Kidney glomerular epithelial cell (primary cell): ENCODE measurements around the gene OR4D6.
A peak's percentile ranks its signal among the peaks of the same experiment; 100 is the strongest.
"Not testable (repeated sequence)": the region's sequence is repeated elsewhere in the genome, so short reads cannot be mapped to it uniquely, and the experiment has no call there.

Experiments
- DNase-seq: peaks from one replicate; lab custom pipeline; 2025; lab: John Stamatoyannopoulos, UW

Gene OR4D6

DNA sequence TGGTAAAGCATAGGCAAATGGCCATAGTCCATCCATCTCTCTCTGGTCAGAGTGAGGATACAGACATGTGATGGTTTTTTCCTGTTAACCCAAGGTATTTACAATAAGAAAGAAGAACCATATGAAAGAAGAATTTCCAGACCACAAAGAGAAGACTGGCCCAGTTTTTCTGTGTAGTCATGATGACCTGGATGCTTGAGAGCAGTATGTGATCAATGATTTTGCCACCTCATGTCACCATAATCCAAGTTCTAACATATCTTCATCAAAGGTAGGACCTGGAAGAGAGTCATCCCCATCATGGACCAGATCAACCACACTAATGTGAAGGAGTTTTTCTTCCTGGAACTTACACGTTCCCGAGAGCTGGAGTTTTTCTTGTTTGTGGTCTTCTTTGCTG is at the start of gene OR4D6:
Gene OR4D6, plus strand, starts transcription at position 301 of the 400 bp plus-strand sequence. Its CDS starts 0 bp downstream, at position 301.
- DNase-seq = no peak

DNA sequence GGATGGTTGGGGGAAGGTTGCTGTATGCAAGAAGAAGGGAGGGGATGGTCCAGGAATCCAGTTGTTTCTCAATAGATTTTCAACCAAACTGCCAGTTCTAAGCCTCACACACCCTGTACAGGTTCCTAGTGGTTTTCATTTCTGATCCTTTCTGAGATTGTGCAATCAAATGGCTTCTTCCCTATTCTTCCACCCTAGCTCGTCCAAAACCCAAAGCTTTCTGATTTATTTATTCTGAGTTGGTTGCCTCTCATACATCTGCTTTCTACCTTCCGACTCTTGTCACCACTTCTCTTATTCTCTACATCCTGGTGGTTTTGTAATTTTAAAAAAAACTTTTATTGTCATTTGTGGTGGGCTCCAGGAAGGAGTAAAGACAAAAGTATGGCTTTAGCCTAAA is 43.1 kb upstream of the OR4D6 start:
- no peak for DNase-seq

DNA sequence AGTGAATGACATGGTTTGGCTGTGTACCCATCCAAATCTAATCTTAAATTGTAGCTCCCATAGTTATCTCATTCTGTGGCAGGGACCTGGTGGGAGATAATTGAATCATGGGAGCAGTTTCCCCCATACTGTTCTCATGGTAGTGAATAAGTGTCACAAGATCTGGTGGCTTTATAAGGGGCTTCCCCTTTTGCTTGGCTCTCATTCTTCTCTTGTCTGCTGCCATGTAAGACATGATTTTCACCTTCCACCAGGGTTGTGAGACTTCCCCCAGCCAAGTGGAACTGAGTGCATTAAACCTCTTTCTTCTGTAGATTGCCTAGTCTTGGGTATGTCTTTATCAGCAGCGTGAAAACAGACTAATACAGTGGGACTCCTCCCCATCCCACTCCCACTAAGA is 41.6 kb upstream of the OR4D6 start:
- no peak for DNase-seq

DNA sequence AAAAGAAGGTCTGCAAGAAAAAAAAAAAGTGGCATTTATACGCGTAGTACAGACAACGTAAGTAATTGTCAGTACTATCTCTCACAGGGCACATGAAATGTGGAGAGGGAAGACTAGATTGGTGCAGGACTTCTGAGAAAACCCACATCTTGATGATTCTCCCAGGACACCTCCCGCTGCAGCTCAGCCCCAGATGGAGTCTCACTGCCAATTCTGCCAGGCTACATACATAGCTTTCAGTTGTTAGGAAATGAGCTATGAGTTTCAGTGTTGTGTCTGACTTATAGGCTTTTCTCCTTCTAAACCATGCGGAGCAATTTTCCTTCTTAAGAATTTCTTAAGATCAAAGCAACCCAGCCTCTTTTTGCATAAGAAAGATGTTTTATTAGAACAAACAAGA is 40.1 kb upstream of the OR4D6 start:
- no peak for DNase-seq

DNA sequence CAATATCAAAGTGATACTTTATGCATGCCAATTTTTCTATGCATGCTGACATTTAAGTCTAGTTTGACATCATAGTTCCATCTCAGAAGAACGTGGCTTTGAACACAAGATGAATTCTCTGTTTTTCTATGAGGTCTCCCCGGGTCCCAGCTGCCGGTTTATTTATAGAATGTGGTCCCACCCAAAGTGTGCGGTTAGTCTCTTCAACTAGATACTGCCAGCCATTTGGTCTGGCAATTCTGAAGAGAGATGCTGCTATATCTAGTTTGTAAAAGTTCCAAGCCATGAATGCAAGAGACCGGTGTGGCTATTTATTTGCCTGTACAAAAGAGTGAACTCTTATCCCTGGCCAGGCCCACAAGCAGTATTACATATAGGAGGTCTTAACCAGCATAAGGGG is 39.7 kb upstream of the OR4D6 start:
- DNase-seq = no peak

DNA sequence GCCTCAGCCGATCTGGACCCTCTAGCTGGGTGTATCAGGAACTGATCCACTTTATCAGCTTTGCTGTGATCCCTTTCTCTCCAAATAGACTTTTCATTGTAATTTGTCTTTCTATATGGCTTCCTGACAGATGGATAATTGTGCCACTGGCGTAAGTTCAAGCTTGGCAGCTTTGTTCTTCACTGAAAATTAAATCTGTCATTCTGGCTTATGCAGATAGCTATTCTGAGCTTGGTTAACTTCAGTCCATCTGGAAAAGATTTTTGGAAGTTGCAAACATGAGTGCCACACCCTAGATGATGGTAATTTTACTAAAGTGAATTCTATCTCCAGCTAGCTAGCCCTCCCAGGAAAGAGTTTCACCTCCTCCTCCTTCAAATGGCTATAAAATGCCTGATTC is 38.6 kb upstream of the OR4D6 start:
- DNase-seq = no peak

DNA sequence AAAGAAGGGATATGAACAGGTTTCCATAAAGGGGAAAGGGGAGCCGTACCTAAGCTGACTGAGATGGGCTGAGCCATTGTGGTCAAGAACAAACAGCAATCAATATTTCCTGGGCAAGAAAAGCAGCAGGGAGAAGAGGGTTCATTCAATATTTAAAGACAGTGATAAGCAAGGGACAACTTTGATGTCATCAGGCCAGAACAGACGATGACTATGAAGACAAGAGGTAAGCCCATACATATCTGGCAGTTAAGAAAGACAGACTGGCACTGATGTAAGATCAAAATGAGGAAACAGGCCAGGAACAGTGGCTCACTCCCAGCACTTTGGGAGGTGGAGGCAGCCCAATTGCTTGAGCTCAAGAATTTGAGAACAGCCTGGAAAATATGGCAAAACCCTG is 32.9 kb upstream of the OR4D6 start:
- no peak for DNase-seq

DNA sequence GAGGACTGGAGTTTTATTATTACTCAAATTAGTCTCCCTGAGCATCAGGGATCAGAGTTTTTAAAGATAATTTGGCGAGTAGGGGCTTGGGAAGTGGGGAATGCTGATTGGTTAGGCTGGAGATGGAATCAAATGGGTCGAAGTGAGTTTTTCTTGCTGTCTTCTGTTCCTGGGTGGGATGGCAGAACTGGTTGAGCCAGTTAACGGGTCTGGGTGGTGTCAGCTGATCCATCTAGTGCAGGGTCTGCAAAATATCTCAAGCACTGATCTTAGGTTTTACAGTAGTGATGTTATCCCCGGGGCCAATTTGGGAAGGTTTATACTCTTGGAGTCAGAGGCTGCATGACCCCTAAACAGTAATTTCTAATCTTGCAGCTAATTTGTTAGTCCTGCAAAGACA is 31.6 kb upstream of the OR4D6 start:
- DNase-seq = no peak

DNA sequence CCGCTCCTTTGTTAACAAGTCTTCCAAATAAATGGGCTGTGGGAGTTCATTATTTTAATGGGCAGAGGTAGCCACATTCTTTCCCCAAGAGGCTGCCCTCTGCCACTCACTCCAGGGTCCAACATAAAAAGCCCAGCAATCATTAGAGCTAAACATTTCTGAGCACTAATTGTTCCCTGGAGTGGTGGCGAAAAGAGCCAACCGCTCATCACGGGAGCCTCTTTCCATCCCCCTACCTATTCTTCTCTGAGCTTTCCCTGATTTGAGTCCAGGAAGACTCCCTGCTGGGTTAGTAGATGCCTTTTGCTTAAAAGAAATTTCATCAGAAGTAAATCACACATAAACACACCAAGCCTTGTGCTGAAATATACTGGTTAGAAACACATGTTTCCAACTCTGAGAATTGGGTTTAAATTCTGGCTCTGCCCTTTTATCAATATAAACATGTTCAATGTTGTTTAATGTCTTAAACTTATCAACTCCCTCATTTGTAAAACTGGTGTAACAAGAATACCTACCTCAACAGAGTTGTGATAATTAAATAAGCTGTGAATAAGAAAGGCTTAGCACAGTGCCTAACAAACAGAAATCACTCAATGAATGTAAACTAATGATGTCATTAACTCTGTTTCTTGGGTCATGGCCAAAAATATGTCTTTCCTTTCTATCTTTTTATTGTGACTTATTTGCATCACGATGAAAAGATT is 30.2 kb upstream of the OR4D6 start, which contains the start of gene OR5A2:
Gene OR5A2, minus strand, starts transcription at position 53 of the 707 bp plus-strand sequence. CDS start 3,460 bp downstream, outside the sequence.
- no peak for DNase-seq

DNA sequence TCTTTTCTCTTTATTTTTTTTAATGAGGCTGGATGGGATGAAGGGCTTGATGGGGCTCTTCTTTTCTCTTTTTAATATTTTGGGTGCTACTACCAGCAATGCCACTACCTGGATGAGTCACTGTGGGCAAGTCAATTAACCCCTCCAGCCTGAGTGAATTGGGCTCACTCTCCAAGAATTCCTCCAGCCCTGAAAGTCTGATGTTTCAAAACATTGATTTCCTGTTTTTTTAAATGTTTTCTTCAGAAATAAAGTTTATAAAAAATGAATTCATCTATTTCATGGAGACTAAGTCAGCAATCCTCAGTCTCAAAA is 29.7 kb upstream of the OR4D6 start:
- DNase-seq = no peak

DNA sequence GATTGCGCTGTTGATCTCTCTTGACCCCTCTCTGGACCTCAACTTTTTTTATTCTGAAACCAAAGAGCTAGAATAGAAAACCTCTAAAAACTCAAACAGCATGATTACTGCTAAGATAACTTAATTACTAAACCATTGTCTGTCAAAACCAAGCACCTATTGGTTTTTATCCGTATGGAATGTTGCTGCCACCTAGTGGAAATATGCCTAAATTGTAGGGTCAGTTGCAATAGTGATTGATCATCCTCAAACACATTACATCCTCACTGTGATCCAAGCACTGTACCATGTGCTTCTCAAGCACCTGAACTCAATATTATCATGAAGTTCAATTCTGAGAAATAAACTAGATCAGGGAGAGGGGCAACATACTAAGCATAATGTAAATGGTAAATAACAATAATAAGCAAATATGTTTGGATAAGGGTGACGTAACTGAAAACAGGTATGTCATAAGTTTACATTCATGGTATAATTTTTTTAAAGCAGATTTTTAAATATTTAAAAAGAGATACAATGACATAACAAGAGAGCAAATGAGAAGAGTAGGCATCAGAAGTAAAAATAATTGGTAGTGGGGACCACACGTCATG is 26.7 kb upstream of the OR4D6 start:
- peak; percentile 28 for DNase-seq

DNA sequence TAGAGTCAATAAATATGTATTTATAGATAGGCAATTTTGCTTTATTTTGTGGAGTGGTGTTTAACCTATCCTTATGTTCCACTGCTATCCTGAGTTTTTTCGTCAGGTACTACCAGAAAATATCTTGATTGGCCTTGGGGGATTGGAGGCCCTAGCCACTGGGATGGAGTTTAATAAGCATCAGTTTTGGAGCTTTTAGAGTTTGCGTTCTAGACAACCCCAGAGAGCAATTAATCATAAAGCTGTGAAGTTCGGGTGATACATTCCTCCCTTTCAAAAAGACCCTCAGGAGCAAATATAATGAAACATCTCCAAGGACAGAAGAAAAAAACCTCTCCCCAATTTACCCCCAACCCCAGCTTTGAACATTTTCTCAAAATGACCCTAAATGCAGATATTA is 20.6 kb upstream of the OR4D6 start, which contains the start of gene OR5A1:
Gene OR5A1, plus strand, starts transcription at position 301 of the 400 bp plus-strand sequence. CDS start 6,700 bp downstream, outside the sequence.
- no peak for DNase-seq

DNA sequence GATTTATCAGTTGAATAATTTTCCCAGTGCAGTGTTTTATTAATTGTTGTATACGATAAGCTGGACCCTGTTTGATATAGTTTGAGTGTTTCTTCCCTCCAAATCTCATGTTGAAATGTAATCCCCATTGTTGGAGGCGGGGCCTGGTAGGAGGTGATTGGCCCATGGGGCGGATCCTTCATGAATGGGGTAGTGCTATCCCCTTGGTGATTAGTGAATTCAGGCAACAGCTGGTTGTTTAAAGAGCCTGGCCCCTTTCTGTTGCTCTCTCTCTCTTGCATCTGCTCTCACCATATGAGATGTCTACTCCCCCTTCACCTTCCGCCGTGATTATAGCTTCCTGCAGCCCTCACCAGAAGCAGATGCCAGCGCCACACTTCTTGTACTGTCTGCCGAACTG is 19.0 kb upstream of the OR4D6 start:
- no peak for DNase-seq

DNA sequence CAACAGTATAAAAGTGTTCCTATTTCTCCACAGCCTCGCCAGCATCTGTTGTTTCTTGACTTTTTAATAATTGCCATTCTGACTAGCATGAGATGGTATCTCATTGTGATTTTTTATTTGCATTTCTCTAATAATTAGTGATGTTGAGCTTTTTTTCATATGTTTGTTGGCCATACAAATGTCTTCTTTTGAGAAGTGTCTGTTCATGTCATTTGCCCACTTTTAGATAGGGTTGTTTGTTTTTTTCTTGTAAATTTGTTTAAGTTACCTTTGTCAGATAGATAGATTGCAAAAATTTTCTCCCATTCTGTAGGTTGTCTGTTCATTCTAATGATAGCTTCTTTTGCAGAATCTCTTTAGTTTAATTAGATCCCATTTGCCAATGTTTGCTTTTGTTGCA is 11.1 kb upstream of the OR4D6 start:
- DNase-seq = not testable (repeated sequence)

DNA sequence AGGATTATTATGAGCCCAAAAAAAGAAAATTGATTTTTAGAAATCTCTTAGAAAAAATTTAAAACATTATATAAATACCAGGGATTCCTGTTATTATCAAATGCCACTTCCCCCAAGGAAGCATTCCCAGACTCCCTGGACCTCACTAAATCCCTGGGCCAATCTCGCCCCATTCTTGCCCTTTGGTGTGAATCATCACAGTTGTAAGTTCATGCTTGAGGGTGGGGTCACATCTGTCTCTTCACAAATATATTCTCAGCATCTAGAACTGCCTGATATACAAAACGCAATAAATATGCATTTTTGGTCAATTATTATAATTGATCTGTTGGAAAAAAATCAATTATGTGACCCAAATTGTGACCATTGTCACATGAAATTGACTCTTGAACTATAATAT is 8.3 kb upstream of the OR4D6 start:
- no peak for DNase-seq

DNA sequence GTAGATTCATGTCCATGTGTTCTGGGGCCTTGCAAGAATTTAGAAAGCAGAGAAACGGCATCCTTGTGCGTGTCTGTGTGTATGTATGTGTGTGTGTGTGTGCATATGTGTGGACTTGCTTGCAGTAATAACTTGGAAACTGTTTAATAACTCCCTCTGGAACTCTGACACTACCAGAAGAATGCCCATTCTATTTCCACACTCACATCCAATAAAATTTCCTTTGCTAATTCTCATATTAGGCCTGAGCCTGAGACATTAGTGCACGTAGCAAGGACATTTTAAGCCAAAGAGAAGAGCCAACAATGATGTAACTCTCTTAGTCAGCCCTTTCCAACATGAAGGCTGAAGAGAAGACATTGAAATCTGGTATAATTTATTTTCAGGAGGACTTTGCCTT is 3.2 kb downstream of the OR4D6 start:
- DNase-seq = no peak

DNA sequence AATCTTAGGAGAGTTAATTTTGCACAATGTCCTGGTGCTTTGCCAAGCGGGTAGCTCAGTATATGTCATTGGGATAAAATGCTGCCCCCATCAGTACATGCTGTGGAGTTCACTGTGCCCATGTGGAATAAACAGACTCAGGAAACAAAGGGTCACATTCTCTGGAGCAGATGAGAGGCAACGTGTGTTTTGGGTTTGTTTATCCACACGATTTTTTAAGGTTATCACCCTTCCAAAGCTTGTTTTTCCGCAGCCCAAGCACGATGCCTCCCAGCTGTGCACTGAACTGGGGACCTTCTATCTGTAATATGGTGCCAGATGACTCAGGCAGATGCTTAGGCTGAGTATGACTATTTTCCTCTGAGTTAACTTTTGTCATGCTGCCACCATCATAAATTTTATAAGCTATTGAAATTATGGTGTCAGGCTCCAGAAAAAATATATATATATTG is 6.5 kb downstream of the OR4D6 start:
- DNase-seq = no peak

DNA sequence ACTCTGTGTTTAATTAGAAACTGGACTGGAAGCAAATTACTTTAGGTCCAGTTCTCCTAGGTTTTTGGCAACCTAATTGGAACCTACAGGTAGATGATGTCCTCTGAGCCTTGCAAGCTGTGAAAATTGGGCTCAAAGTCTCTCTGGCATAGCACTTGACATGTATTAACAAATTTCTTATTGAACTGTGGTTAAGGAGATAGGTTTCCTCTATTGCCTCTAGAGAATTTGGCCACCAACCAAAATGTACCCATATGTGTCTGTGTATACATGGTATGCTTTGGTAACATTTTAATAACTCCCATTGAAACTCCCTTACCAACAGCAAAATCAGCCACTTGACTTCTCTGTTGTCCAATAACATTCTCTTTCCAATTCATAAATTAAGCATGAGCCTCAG is 16.3 kb downstream of the OR4D6 start, which contains the start of gene OR4D10:
Gene OR4D10, plus strand, starts transcription at position 301 of the 400 bp plus-strand sequence. CDS start 4,115 bp downstream, outside the sequence.
- DNase-seq = no peak

DNA sequence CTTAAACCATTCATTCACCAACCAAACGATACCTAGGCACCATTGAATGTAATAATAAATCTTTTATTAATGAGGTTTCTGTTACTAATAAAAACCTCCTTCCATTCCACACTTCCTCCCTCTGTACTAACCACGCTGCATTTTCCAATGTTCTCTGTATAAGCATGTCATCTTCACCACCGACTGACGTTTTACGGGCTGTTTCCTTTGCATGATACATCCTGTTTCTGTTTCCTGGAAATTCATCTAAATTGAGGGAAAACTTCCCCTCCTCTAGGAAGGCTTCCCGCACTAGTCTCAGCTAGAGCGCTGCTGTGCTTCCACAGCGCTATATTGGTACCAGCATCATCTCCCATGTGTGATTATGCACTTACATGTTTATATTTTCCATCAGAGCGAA is 18.4 kb downstream of the OR4D6 start:
- no peak for DNase-seq

DNA sequence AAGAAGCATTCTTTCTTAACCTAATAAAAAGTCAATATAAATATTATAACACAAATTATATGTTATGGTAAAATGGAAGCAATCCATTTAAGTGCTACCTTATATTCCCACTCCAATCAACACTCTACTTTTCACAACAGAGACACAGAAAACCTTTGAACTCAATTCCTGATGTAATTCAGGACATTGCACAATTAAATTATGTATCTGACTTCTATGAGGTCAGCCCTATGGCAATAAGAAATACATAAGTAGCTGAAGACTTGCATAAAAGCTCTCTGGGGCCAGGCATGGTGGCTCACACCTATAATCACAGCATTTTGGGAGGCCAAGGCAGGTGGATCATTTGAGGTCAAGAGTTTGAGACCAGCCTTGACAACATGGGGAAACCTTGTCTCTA is 23.1 kb downstream of the OR4D6 start:
- no peak for DNase-seq

DNA sequence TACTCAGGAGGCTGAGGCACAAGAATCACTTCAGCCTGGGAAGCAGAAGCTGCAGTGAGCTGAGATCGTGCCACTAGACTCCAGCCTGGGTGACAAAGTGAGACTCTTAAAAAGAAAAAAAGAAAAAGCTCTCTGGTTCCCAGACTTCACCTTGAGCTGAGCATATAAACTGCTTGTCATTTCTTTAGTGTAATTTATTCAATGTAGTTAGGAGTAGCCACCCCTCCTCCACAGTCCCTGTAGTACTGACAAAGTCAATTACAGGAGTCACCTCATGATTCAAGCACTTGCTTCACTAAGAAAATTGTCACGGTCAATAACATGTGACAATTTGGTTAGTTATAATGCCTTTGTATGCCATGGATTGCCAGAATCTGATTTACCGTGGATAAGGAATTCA is 23.6 kb downstream of the OR4D6 start:
- DNase-seq = no peak

DNA sequence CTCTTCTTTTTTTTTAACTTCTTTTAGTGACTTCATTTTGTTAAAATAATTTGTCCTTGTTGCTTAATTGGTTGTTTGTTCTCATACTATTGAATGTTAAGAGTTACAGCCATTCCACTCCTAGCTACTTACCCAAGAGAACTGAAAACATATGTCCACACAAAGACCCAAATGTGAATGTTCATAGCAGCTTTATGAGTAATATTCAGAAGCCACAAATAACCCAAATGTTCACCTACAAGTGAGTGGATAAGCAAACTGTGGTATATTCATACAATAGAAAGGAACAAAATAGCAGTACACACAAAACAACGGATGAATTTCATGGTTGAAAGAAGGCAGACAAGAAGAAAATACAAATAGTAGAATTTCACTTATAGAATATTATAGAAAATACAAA is 45.2 kb downstream of the OR4D6 start:
- DNase-seq = no peak

DNA sequence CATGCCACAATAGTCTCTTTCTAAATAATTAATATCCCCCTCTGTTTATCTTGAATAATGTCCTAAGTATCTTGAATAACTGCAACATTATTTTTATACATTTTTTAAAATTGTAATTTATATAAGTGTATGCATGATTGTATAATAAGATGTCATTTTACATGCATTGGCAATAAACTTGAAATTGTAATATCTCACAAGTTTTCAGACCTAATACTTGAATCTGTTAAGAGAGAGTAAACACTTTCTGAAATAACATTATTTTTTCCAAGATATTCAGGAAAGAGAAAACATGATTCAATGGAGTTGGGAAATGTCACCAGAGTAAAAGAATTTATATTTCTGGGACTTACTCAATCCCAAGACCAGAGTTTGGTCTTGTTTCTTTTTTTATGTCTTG is 46.5 kb downstream of the OR4D6 start, which contains the start of gene OR4D11:
Gene OR4D11, plus strand, starts transcription at position 301 of the 400 bp plus-strand sequence. Its CDS starts 0 bp downstream, at position 301.
- DNase-seq = no peak
